Endothelial cell of umbilical vein (primary cell): ENCODE measurements around the gene ACOX3. TPM values are rescaled to one million over a fixed set of nuclear protein-coding genes. Genes with fewer than 3 reads are reported as not detected.

Experiments
- BruUV-seq: library from RNA; stranded (reverse); fragments of 400-500 nt; replicated peaks from 2 replicates; lab custom pipeline; 2021; lab: Mats Ljungman, UMichigan
- CTCF ChIA-PET: fragments of 300-600, 350-600 bp; sonication (Branson Sonifier 250); formaldehyde crosslinking; loops from one replicate; lab custom pipeline; 2021; ENCODE audit warnings: antibody characterized with exemption, inconsistent platforms; lab: Charles Lee
- POLR2A ChIA-PET: fragments of 300-600, 350-600 bp; sonication (Branson Sonifier 250); formaldehyde crosslinking; loops from one replicate; lab custom pipeline; 2021; ENCODE audit warnings: antibody characterized with exemption, inconsistent platforms; lab: Charles Lee
- DNase-seq: peaks from one replicate; pipeline ENCODE4 v3.0.0-alpha.2; 2011; ENCODE audit warnings: low read depth, low spot score
- FAIRE-seq: peaks from 2 replicates; lab custom pipeline; 2011; peaks lifted over from hg19 to GRCh38; lab: Jason Lieb, UNC
- H2AFZ ChIP-seq: 2 replicates; pipeline ENCODE4 v1.6.0; 2012; ENCODE audit warnings: low read depth, low read length, control low read depth, inconsistent platforms
- H3K27ac ChIP-seq: 2 replicates; pipeline ENCODE4 v1.5.1; 2011; ENCODE audit warnings: low read depth, mild to moderate bottlenecking, control low read depth, low read length, moderate library complexity; ENCODE audit not compliant: insufficient read depth
- H3K27me3 ChIP-seq, 2 experiments: 2 replicates each; pipeline versions ENCODE4 v1.6.0 to v1.6.1; 2011; ENCODE audit warnings: low read length in 2 of 2, mixed read lengths in 1 of 2; ENCODE audit not compliant: control insufficient read depth in 2 of 2, insufficient read depth in 2 of 2
- H3K36me3 ChIP-seq, 2 experiments: 2 replicates in 1 of 2; 3 replicates in 1 of 2; pipeline ENCODE4 v1.5.1; 2011; ENCODE audit warnings: low read length in 2 of 2, mild to moderate bottlenecking in 1 of 2, moderate library complexity in 1 of 2; ENCODE audit not compliant: control insufficient read depth in 2 of 2, insufficient read depth in 2 of 2; ENCODE audit errors: extremely low read depth in 1 of 2
- H3K4me1 ChIP-seq: 3 replicates; pipeline ENCODE4 v1.5.1; 2011; ENCODE audit warnings: mild to moderate bottlenecking, low read length; ENCODE audit not compliant: control insufficient read depth, insufficient read depth; ENCODE audit errors: extremely low read depth
- H3K4me2 ChIP-seq: 2 replicates; pipeline ENCODE4 v1.6.1; 2011; ENCODE audit warnings: low read length, control low read depth, mixed read lengths; ENCODE audit not compliant: insufficient read depth
- H3K4me3 ChIP-seq, 3 experiments: fragments of 200-600 bp in 1 of 3; sonication (generic), shearing (Covaris generic) in 1 of 3; replicated peaks in 1 of 3; 2 replicates each; pipeline ENCODE4 v1.5.1; 2011 to 2016; ENCODE audit warnings: control low read depth in 3 of 3, low read length in 3 of 3, mild to moderate bottlenecking in 2 of 3, inconsistent platforms in 1 of 3, low read depth in 1 of 3, moderate library complexity in 1 of 3; ENCODE audit not compliant: insufficient read depth in 1 of 3
- H3K79me2 ChIP-seq: 2 replicates; pipeline ENCODE4 v1.6.0; 2012; ENCODE audit warnings: low read length, inconsistent platforms; ENCODE audit not compliant: control insufficient read depth, insufficient read depth
- H3K9ac ChIP-seq: replicated peaks from 2 replicates; pipeline ENCODE3; 2011; ENCODE audit warnings: low read length, control low read depth; ENCODE audit not compliant: insufficient read depth; ENCODE audit errors: extremely low read depth
- H3K9me1 ChIP-seq: replicated peaks from 3 replicates; pipeline ENCODE4 v1.6.0; 2011; ENCODE audit warnings: mild to moderate bottlenecking, low read length; ENCODE audit not compliant: control insufficient read depth, insufficient read depth; ENCODE audit errors: extremely low read depth
- H3K9me3 ChIP-seq: replicated peaks from 2 replicates; pipeline ENCODE4 v1.5.1; 2012; ENCODE audit warnings: low read length, inconsistent platforms; ENCODE audit not compliant: control insufficient read depth, insufficient read depth
- H4K20me1 ChIP-seq: replicated peaks from 2 replicates; pipeline ENCODE3; 2011; ENCODE audit warnings: mild to moderate bottlenecking, low read length; ENCODE audit not compliant: control insufficient read depth, insufficient read depth; ENCODE audit errors: extremely low read depth
- CTCF ChIP-seq, 2 donors: IDR thresholded peaks; 1 replicate in 1 of 2; 2 replicates in 1 of 2; pipeline ENCODE4 v1.5.1; 2011; ENCODE audit warnings: low read length in 2 of 2, mild to moderate bottlenecking in 2 of 2, moderate library complexity in 2 of 2, control low read depth in 1 of 2, inconsistent platforms in 1 of 2, low read depth in 1 of 2; ENCODE audit not compliant: insufficient read depth in 1 of 2; ENCODE audit errors: extremely low read depth in 1 of 2
- EZH2 ChIP-seq: IDR thresholded peaks from 2 replicates; pipeline ENCODE4 v1.6.1; 2012; ENCODE audit warnings: borderline replicate concordance, low read depth, mild to moderate bottlenecking, moderate library complexity, low read length, inconsistent platforms; ENCODE audit not compliant: severe bottlenecking
- FOS ChIP-seq: IDR thresholded peaks from 2 replicates; pipeline ENCODE4 v1.6.1; 2011; ENCODE audit warnings: mild to moderate bottlenecking, low read length, moderate library complexity, borderline replicate concordance; ENCODE audit not compliant: insufficient read depth
- GATA2 ChIP-seq: IDR thresholded peaks from 2 replicates; pipeline ENCODE4 v1.7.0; 2011; ENCODE audit warnings: low read depth, mild to moderate bottlenecking, moderate library complexity, mixed read lengths, low read length; ENCODE audit not compliant: insufficient read length, insufficient read depth
- JUN ChIP-seq: IDR thresholded peaks from 2 replicates; pipeline ENCODE4 v1.6.1; 2011; ENCODE audit warnings: borderline replicate concordance, low read depth; ENCODE audit not compliant: insufficient read length, insufficient read depth
- MAX ChIP-seq: IDR thresholded peaks from 2 replicates; pipeline ENCODE4 v1.6.1; 2011; ENCODE audit not compliant: insufficient read depth, insufficient read length
- MYC ChIP-seq: IDR thresholded peaks from one replicate; pipeline ENCODE4 v1.6.1; 2011; ENCODE audit warnings: mild to moderate bottlenecking, low read depth, low read length
- POLR2A ChIP-seq: IDR thresholded peaks from 2 replicates; pipeline ENCODE4 v1.6.1; 2012; ENCODE audit warnings: low read depth, mild to moderate bottlenecking, control low read depth, low read length
- POLR2AphosphoS5 ChIP-seq: IDR thresholded peaks from 2 replicates; pipeline ENCODE4 v1.6.1; 2012; ENCODE audit warnings: low read depth, mild to moderate bottlenecking, control low read depth, low read length, moderate library complexity; ENCODE audit not compliant: insufficient read depth
- dilution Hi-C: fragments of 300-500 bp; cut with MboI; formaldehyde crosslinking; loops from one replicate; pipeline ENCODE4 v1.15.0; 2019; ENCODE audit warnings: low sequenced_read_pairs; ENCODE audit not compliant: extremely low pct_ligation_motif_present
- intact Hi-C: fragments of 100-400 bp; cut with micrococcal nuclease; formaldehyde crosslinking; loops from one replicate; pipeline ENCODE4 v1.10.0; 2022
- polyA plus RNA-seq, 4 experiments: library from polyadenylated mRNA; depleted of rRNA in 3 of 4; stranded (reverse) in 3 of 4; unstranded in 1 of 4; fragments of >200 nt; gene quantifications; 2 replicates each; pipeline versions ENCODE4 v1.2.1 to v1.2.3, GENCODE V29; 2011 to 2012; ENCODE audit warnings: missing spikeins in 1 of 4
- total RNA-seq: library from RNA; stranded (reverse); gene quantifications from 2 replicates; pipeline ENCODE4 v1.2.3, GENCODE V29; 2021

ACOX3 gene
- total and polyA plus RNA-seq, 2 donors (not counting 3 experiments of a cell fraction or from before 2014, with no cell fraction given) = 13.0 to 26.3 TPM

GRCh38 chr4:8351931-8352367 lies 88.6 kb downstream of the ACOX3 start:
- H3K4me2 ChIP-seq = no peak overlapping the region
- no peak overlapping the region for H3K27ac ChIP-seq
- no peaks in the 10 kb centered on the region for H4K20me1 ChIP-seq
- dilution Hi-C loops (no loop called here), intact Hi-C loops (no loop called here)
- H3K9me3 ChIP-seq = no peaks in the 10 kb centered on the region
- FAIRE-seq (no peak), DNase-seq (no peak)
- no TSS peak for BruUV-seq
- H3K9ac ChIP-seq = no peak overlapping the region
- ChIA-PET CTCF (interaction anchor here (0.8 kb wide), 1 partner anchor 9 kb away, joined by 3 read pairs; no protein-coding TSS in a partner anchor), POLR2A (no interaction called here)
- H3K36me3 ChIP-seq = no peaks in the 10 kb centered on the region
- H3K4me3 ChIP-seq = no peak overlapping the region
- H2AFZ ChIP-seq = no peak overlapping the region
- no peaks in the 10 kb centered on the region for H3K79me2 ChIP-seq
- TF ChIP-seq FOS (no peak), MAX (no peak), JUN (no peak), POLR2A (no peak), CTCF (IDR thresholded peaks at IDR 0.05; ENCODE audit: extremely low read depth in 1 of 2, insufficient read depth in 1 of 2, low read depth in 1 of 2, low read length in 2 of 2) (no peak), GATA2 (no peak), MYC (no peak), POLR2AphosphoS5 (no peak), EZH2 (no peak)
- H3K27me3 ChIP-seq = peaks cover 5% of the 10 kb centered on the region in 2 experiments
- no peaks in the 10 kb centered on the region for H3K9me1 ChIP-seq
- no peaks in the 10 kb centered on the region for H3K4me1 ChIP-seq
